Lung (tissue), 12 donors: ENCODE results near the gene P4HB. TPM values are rescaled to one million over a fixed set of nuclear protein-coding genes. Genes with fewer than 3 reads are reported as not detected.

ENCODE experiments used
- ATAC-seq: fragments of 200-7000 bp; cut with Tn5 transposase; one replicate; pipeline ENCODE4 v1.9.1; 2020; ENCODE audit warnings: moderate number of reproducible peaks; ENCODE audit not compliant: insufficient read depth, low FRiP score
- DNase-seq, 3 donors: peaks; one replicate each; pipeline ENCODE4 v3.0.0-alpha.2; 2013 to 2017
- H3K27ac ChIP-seq, 2 donors: one replicate each; pipeline ENCODE4 v1.5.1; 2013; ENCODE audit warnings: mild to moderate bottlenecking in 2 of 2, moderate library complexity in 2 of 2, control low read depth in 1 of 2, inconsistent platforms in 1 of 2, low read depth in 1 of 2, low read length in 1 of 2
- H3K27me3 ChIP-seq, 3 donors: one replicate each; pipeline ENCODE4 v1.5.1; 2013; ENCODE audit warnings: low read length in 2 of 3; ENCODE audit not compliant: control insufficient read depth in 3 of 3, insufficient read depth in 3 of 3
- H3K36me3 ChIP-seq, 4 donors: one replicate each; pipeline ENCODE4 v1.5.1; 2013; ENCODE audit warnings: low read length in 4 of 4, mild to moderate bottlenecking in 1 of 4, moderate library complexity in 1 of 4; ENCODE audit not compliant: control insufficient read depth in 4 of 4, insufficient read depth in 4 of 4
- H3K4me1 ChIP-seq, 5 donors: one replicate each; pipeline ENCODE4 v1.5.1; 2013; ENCODE audit warnings: low read length in 5 of 5, mild to moderate bottlenecking in 2 of 5, moderate library complexity in 1 of 5; ENCODE audit not compliant: control insufficient read depth in 5 of 5, insufficient read depth in 5 of 5
- H3K4me3 ChIP-seq: one replicate; pipeline ENCODE4 v1.5.1; 2013; ENCODE audit warnings: mild to moderate bottlenecking, control low read depth, moderate library complexity
- H3K9ac ChIP-seq, 2 donors: one replicate each; pipeline ENCODE4 v1.5.1; 2013; ENCODE audit warnings: low read length in 2 of 2, control low read depth in 1 of 2; ENCODE audit not compliant: insufficient read depth in 1 of 2
- H3K9me3 ChIP-seq, 4 donors: one replicate each; pipeline ENCODE4 v1.5.1; 2013; ENCODE audit warnings: low read length in 3 of 4, mild to moderate bottlenecking in 1 of 4, moderate library complexity in 1 of 4; ENCODE audit not compliant: control insufficient read depth in 4 of 4, insufficient read depth in 3 of 4
- WGBS, 2 donors: extraction: QIAGEN DNeasy Blood & Tissue Kit; methylation state at CpG; one replicate each; pipeline ENCODE4 v1.1.7; 2013; 5-methylcytosine and 5-hydroxymethylcytosine counted together
- polyA plus RNA-seq, 2 donors: library from polyadenylated mRNA; stranded (reverse); fragments of 200-250 nt; gene quantifications; one replicate each; pipeline ENCODE4 v1.2.1, GENCODE V29; 2013
- total RNA-seq, 2 donors: library from RNA; depleted of rRNA in 1 of 2; stranded (reverse); fragments of >200 nt in 1 of 2; gene quantifications; one replicate each; pipeline ENCODE4 v1.2.1, GENCODE V29; 2014 to 2021
- TF ChIP-seq, protein P1 (sequence below): IDR thresholded peaks from 2 replicates; pipeline ENCODE4 v1.5.1; 2012; ENCODE audit warnings: mild to moderate bottlenecking; ENCODE audit errors: control extremely low read depth, extremely low read depth
- donor health status: control.
- donor health status: control.
- donor health status: Bipolar disorder and iron deficiency.
- donor health status: healthy.
- donor health status: DM: yes; HTN: yes; CAD: no.

P4HB gene
- total and polyA plus RNA-seq, 4 donors, result 356 to 990 (median 779) TPM

GRCh38 chr17:81852237-81852636 is 8.1 kb downstream of the P4HB start:
- 91 to 93% methylated on average over 12 of the region's 12 CpGs for WGBS, 2 donors
- no peak overlapping the region for H3K4me3 ChIP-seq
- no peaks in the 10 kb centered on the region for H3K27me3 ChIP-seq
- DNase-seq, result no peak
- peaks cover 0 to 4% (median 0%) of the 10 kb centered on the region in 5 donors for H3K4me1 ChIP-seq
- no peaks in the 10 kb centered on the region for H3K9me3 ChIP-seq
- TF ChIP-seq, protein P1, sequence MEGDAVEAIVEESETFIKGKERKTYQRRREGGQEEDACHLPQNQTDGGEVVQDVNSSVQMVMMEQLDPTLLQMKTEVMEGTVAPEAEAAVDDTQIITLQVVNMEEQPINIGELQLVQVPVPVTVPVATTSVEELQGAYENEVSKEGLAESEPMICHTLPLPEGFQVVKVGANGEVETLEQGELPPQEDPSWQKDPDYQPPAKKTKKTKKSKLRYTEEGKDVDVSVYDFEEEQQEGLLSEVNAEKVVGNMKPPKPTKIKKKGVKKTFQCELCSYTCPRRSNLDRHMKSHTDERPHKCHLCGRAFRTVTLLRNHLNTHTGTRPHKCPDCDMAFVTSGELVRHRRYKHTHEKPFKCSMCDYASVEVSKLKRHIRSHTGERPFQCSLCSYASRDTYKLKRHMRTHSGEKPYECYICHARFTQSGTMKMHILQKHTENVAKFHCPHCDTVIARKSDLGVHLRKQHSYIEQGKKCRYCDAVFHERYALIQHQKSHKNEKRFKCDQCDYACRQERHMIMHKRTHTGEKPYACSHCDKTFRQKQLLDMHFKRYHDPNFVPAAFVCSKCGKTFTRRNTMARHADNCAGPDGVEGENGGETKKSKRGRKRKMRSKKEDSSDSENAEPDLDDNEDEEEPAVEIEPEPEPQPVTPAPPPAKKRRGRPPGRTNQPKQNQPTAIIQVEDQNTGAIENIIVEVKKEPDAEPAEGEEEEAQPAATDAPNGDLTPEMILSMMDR, result no peak
- H3K36me3 ChIP-seq, result peaks cover 6 to 50% (median 19%) of the 10 kb centered on the region in 4 donors
- no peak overlapping the region for H3K9ac ChIP-seq
- no peak overlapping the region for H3K27ac ChIP-seq
- ATAC-seq, result no peak

DNA sequence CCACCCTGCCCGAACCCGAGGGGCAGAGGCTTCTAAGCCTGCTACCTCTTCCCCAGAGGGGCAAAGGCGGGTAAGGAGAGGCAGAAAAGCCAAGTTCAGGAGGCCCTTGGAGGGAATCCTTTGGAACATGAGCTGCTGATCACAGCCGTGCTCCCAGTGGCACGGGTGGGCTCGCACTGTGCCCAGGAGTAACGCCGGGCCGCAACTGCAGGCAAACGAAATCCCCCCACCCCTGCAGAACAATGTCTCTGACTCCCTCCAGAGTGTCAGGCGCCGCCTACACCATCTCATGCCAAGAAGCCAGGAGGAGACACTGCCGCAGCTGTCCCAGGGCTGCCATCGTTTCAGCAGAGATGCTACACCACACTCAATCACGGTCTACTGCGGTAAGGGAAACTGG is 8.9 kb downstream of the P4HB start:
- Histone ChIP-seq H3K27ac (no peak overlapping the region), H3K36me3 (peaks cover 11 to 58% (median 22%) of the 10 kb centered on the region in 4 donors), H3K4me3 (no peak overlapping the region), H3K4me1 (peaks cover 0 to 4% (median 0%) of the 10 kb centered on the region in 5 donors), H3K27me3 (no peaks in the 10 kb centered on the region), H3K9me3 (no peaks in the 10 kb centered on the region), H3K9ac (no peak overlapping the region)
- ATAC-seq (no peak), DNase-seq (no peak)
- TF ChIP-seq, protein P1, result no peak
- WGBS, 2 donors, result 96% methylated on average over 16 of the region's 16 CpGs

GRCh38 chr17:81849457-81849856 is 10.9 kb downstream of the P4HB start:
- no peaks in the 10 kb centered on the region for H3K9me3 ChIP-seq
- DNase-seq (no peak), ATAC-seq (no peak)
- no peak overlapping the region for H3K9ac ChIP-seq
- TF ChIP-seq, protein P1, result no peak
- no peaks in the 10 kb centered on the region for H3K27me3 ChIP-seq
- WGBS, 2 donors, result 94 to 97% methylated on average over 12 of the region's 12 CpGs
- H3K36me3 ChIP-seq, result peaks cover 21 to 64% (median 28%) of the 10 kb centered on the region in 4 donors
- no peak overlapping the region for H3K4me3 ChIP-seq
- no peak overlapping the region for H3K27ac ChIP-seq
- no peaks in the 10 kb centered on the region for H3K4me1 ChIP-seq
